ELR (cell line): ENCODE measurements around the gene NLGN2.
"Not testable (repeated sequence)": the region's sequence is repeated elsewhere in the genome, so short reads cannot be mapped to it uniquely, and the experiment has no call there.

Experiments
- DNase-seq: peaks from one replicate; pipeline ENCODE4 v3.0.0-alpha.2; 2015; ENCODE audit warnings: low read depth

The NLGN2 gene

DNA sequence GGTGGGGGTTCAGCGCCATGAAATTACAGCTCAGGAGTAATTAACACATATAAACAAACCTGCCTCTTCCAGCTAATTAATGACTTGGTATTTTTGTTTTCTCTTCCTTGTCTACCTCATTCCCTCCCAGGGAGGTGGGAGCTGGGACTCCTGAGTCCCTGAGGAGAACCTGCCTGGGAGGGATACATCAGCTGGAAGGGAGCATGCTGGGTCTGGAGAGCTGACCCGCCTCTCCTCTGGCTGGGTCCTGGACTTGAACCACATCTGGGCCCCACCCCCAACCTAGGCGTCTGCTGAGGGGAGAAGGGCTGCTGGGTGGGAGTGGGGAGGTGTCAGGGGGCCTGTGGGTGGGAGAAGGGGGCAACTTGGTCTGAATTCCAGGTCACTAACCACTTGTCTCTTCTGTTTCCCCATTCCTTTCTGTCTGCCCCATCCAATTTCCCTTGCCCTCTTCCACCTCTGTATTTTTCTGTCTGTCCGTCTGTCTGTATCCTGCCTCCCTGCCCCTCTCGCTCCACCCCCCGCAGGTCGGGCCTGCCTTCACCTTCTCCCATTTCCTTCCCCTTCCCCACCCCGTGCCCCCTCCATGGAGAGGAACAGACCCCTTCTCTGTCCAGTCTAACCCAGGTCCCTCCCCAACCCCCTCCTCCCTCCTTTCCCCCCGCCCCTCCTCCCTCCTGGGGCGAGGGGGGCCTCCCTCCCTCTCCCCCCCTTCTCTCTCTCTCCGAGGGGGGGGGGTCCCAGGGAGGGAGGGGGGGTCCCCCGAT lies at the start of gene NLGN2:
NLGN2 (plus strand) TSS at position 361 of the 767 bp plus-strand sequence. CDS start 411 bp downstream, outside the sequence.
- no peak for DNase-seq

DNA sequence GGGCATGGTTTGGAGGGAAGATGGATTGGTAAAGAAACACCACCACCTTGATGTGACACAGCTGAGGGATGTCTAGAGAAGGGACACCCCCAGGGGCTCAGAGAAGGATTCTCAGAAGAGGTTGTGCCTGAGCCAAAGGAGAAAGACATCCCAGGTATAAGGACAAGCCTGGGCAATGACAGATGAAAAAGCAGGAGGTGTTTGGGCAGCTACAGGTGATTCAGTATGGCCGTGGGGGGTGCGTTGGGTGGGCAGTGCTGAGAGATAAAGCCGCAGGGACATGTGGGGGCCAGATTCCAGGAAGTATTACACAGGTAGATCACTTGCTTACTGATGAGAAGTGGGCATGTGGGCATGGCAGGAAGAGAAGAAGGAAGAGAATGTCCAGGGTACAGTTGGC lies 45.7 kb upstream of the NLGN2 start:
- no peak for DNase-seq

DNA sequence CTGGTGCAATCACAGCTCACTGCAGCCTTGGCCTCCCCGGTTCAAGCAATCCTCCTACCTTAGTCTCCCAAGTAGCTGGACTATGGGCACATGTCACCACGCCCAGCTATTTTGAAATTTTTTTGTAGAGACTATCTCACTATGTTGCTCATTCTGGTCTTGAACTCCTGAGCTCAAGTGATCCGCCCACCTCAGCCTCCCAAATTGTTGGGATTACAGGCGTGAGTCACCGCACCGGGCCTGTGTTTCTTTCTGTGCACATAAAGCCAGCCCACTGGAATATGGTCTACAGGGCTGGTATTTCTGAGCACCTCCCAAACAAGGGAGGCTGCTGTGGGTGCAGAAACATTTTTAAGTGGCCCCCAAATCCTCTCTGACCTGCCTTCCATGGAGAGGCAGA lies 44.3 kb upstream of the NLGN2 start:
- DNase-seq = peak; percentile 40

DNA sequence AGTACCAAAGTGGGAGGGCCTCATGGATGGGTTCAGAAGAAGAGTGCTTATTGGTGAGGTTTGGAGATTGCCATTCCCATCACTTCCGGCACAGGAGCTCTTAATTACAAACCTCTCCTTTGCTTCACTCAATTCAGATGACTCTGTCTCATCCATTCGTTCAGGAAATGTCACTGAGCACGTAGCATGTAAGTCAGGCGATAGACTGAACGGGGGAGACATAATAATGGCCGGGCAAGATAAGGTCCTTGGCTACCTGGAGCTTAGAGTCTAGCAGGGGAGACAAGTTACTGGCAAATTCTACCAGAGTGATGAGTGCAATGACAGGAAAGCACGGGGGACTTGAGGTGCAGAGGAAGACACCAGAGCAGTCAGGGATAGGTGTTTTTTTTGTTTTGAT lies 41.7 kb upstream of the NLGN2 start:
- DNase-seq = not testable (repeated sequence)

DNA sequence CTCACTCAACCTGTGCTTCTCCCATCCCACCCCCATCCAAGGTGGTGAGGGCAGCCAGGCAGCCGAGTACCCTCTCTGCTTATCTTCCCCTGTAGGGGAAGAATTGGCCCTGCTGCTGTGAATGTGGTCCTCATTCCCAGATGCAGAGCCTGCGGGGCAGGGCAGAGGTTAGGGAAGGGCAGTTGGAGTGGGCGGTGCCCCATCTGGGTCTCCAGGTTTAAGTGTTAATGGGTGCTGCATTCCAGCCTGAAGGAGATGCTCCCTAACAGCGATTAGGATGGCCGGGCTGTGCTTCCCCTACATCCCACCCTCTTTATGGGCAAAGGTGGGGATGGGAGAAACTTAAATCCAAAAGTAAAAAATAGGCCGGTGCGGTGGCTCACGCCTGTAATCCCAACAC lies 40.6 kb upstream of the NLGN2 start:
- DNase-seq = no peak

DNA sequence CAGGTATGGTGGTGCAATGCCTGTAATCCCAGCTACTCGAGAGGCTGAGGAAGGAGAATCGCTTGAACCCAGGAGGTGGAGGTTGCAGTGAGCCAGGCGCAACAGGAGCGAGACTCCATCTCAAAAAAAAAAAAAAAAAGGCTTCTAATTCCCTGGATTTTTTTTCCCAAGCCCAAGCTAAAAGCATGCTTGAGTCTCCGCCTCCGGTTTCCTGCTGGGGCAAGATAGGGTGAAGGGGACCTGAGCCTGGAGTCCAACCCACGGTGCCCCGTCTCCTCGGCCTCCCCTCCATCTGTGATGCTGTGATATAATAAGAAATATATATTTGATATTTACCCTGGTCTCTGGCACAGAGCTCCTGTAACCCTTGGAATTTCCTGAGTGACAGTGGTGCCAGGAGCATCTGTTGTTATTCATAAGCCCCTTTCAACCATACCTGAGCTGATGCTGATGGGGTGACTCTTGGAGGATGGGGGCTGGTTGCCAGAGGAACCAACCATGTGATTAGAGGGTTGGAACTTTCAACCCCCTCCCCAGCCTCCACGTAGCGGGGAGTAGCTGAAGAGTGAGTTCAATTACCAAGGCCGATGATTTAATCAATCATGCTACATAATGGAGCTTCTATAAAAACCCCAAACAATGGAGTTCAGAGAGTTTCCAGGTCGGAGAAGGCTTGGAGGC lies 39.6 kb upstream of the NLGN2 start:
- no peak for DNase-seq

DNA sequence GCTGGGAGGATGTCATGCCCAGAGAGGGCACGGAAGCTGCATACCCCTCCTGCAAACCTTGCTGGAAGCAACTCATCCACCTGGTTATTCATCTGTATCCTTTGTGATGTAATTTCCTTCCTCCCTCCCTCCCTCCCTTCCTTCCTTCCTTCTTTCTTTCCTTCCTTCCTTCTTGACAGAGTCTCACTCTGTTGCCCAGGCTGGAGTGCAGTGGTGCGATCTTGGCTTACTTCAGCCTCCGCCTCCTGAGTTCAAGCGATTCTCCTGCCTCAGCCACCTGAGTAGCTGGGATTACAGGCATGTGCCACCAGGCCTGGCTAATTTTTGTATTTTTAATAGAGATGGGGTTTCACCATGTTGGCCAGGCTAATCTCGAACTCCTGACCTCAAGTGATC lies 39.0 kb upstream of the NLGN2 start:
- DNase-seq = not testable (repeated sequence)

GRCh38 chr17:7369825-7370224 lies 37.8 kb upstream of the NLGN2 start:
- no peak for DNase-seq

GRCh38 chr17:7370853-7371252 lies 36.8 kb upstream of the NLGN2 start:
- no peak for DNase-seq

DNA sequence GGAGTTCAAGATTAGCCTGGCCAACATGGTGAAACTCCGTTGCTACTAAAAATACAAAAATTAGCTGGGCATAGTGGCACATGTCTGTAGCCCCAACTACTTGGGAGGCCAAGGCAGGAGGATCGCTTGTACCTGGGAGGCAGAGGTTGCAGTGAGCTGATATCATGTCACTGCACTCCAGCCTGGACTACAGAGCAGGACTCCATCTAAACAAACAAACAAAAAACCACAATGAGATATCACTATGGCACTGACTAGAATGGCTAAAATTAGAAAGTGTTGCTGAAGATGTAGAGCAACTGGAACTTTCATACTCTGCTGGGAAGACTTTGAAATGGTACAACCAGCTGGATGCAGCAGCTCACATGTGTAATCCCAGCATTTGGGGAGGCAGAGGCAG lies 33.3 kb upstream of the NLGN2 start:
- no peak for DNase-seq

DNA sequence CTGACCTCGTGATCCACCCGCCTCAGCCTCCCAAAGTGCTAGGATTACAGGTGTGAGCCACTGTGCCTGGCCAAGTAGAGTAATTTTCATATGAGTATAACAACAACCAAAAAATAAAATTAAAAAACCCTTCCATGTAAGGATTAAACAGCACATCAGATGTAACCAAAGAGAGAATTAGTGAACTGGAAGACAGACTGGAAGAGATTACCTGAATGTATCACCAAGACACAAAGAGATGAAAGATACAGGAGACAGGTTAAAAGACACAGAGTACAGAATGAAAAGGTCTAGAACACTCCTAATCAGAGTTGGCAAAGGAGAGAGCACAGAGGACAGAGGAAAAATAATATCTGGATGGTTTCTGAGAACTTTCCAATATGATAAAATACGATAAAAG lies 28.5 kb upstream of the NLGN2 start:
- DNase-seq = no peak

DNA sequence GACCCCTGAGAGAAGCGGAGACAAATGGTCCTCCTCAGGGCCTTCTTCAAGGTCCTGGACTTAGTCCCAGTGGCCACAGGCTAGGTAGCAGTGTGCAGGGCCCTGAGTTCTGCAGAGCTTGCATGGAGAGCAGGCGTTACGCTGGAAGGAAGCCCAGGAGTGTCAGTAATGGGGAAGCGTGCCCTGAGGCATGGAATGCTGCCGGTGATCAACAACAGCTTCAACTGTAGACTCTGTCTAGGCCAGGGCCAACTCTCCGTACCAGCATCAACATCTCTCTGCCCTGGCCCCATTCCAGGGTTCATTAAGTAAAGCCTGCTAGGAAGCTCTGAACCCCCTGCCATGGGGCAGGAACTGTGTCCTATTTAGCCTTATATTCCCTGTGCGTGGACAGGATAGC lies 27.3 kb upstream of the NLGN2 start:
- DNase-seq = peak; percentile 27

GRCh38 chr17:7380855-7381683 lies 26.6 kb upstream of the NLGN2 start, which contains the start of gene TNK1:
TSS of gene TNK1 (plus strand) at chr17:7381089. CDS start at chr17:7382927, 1,838 bp downstream.
- DNase-seq = peak; percentile 20

DNA sequence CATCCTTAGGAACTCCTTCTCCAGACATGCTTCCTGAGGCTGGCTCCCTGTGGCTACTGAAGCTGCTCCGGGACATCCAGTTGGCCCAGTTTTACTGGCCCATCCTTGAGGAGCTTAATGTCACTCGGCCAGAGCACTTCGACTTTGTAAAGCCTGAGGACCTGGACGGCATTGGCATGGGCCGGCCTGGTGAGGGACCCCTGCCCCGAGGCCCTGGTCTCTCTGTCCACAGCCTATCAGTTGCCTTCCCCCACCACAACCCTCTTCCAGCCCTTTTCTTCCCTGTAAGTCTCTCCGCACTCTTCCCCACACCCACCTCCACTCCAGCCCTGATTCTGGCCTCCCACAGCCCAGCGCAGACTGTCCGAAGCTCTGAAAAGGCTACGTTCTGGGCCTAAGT lies 24.7 kb upstream of the NLGN2 start:
- no peak for DNase-seq

DNA sequence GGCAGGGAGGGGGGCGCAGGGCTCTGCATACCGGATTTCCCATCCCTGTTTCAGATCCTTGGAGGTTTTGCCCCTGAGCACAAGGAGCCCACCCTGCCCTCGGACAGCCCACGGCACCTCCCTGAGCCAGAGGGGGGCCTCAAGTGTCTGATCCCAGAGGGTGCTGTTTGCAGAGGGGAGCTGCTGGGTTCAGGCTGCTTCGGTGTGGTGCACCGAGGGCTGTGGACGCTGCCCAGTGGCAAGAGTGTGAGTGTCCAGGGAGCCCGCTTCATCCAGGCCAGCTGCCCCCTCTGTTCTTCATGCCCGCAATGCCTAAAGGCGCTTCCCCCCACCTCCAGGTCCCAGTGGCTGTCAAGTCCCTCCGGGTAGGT lies 24.3 kb upstream of the NLGN2 start:
- DNase-seq = no peak

- peak; percentile 24 for DNase-seq
These were observed 23.7 kb upstream of the NLGN2 start for GRCh38 chr17:7383742-7384488.

GRCh38 chr17:7384489-7385081 lies 23.1 kb upstream of the NLGN2 start:
- DNase-seq = no peak

GRCh38 chr17:7388856-7389255 lies 18.8 kb upstream of the NLGN2 start:
- no peak for DNase-seq

DNA sequence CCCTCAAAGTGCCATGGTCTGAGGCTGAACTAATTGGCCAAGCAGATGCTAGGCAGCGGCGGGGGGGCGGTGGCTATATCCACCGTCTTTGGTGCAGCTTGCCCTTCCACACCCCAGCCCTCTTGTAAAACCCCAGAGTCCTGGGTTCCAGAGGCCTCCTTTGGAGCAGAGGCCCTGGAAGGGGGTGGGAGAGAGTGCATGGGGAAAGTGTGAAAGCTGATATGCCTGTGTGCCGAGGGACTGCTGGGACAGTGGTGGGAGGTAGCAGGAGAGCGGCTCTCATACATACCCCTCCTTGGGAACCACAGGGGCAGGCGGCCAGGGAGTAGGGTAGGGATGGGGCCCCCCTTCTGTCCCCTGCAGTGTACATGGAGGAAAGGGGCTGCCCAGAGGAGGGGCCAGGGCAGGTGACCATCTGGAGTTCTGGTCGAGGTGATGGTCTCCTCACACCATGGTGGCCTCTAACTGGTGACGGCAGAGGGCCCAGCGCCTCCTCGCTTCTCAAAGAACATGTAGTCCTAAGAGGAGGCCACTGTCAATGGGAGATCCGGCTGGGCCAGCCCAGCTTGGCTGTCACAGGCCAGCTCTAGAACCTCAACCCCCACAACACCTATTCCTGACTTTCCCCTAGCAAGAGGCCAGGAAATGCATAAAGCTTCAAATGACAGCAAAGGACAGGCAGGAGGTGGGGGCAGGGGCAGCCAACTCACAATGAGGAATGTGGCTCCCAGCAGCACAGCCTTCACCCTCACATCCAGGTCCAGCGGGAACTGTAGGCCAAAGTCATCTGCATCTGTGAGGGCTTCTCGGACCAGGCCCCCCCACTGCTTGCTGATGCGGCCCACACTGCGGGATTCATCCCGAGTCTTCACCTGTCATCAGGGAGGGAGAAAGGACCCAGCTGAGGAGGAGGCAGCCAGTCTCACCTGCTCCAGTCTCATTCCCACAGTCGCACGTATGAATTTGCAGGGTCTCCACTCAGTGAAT lies 17.4 kb upstream of the NLGN2 start:
- DNase-seq = no peak

DNA sequence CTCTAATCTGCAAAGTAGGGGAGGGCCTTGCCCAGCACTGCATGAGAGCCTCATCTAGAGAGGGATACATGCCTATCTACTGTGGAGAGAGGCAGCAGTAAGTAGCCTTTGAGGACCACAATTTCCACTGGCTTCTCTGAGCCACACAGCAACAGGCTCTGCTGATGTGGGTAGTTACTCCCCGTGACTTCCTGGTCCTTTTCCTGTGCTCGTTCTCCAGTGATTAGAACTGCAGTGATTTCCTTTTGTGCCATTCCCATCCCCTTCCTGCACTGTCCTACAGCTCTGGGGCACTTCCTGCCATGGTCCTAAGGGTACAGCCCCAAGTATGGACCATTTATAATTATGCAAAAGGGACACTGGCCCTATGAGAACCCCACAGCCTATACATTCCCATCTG lies 16.3 kb upstream of the NLGN2 start:
- no peak for DNase-seq
